Measurements from ENCODE around the gene MYL7. TPM values are rescaled to one million over a fixed set of nuclear protein-coding genes. Genes with fewer than 3 reads are reported as not detected.

MYL7 gene
- total and polyA plus RNA-seq, 2 experiments from 2014 or later = 4.8 TPM; not detected in 1

GRCh38 chr7:44151956-44152355 is 10.8 kb upstream of the MYL7 start:
- no peaks in the 10 kb centered on the region for H3K79me2 ChIP-seq (replicated peaks; ENCODE audit: insufficient read depth)
- Mint-ChIP-seq H3K27ac (no peak overlapping the region), H3K9me3 (no peaks in the 10 kb centered on the region), H3K4me1 (peaks cover 11% of the 10 kb centered on the region), H3K4me3 (no peak overlapping the region), H3K27me3 (ENCODE audit: insufficient read depth, low read depth, poor library complexity) (peaks cover 9% of the 10 kb centered on the region), H3K36me3 (ENCODE audit: low read depth) (no peaks in the 10 kb centered on the region)
- TF ChIP-seq ETS1 (IDR thresholded peaks at IDR 0.05) (no peak), REST (IDR thresholded peaks at IDR 0.05; ENCODE audit: unreplicated experiment) (no peak), EZH2 (IDR thresholded peaks at IDR 0.05; ENCODE audit: low read depth, unreplicated experiment) (no peak), ZNF114 (CRISPR knock-in tag; IDR thresholded peaks at IDR 0.05) (no peak), NANOG (IDR thresholded peaks at IDR 0.05; ENCODE audit: borderline replicate concordance) (no peak), ZNF331 (CRISPR knock-in tag; IDR thresholded peaks at IDR 0.05; ENCODE audit: low read depth) (no peak), CREB1 (CRISPR knock-in tag; IDR thresholded peaks at IDR 0.05; ENCODE audit: low read depth) (no peak), CTCF (conservative IDR thresholded peaks at IDR 0.05; ENCODE audit: low read depth in 2 of 2) (no peak), JUNB (IDR thresholded peaks at IDR 0.05; ENCODE audit: unreplicated experiment) (no peak), ZNF462 (CRISPR knock-in tag; IDR thresholded peaks at IDR 0.05) (no peak), STAT1 (IDR thresholded peaks at IDR 0.05; ENCODE audit: unreplicated experiment) (no peak), EZH2phosphoT487 (IDR thresholded peaks at IDR 0.05; ENCODE audit: unreplicated experiment) (no peak), POLR2AphosphoS5 (IDR thresholded peaks at IDR 0.05; ENCODE audit: low read depth) (no peak)
- DNase-seq (ENCODE audit: low spot score) (no peak), ATAC-seq (no peak)
- H3K36me3 ChIP-seq (ENCODE audit: insufficient read depth) = no peaks in the 10 kb centered on the region
- no peak overlapping the region for H3K27ac ChIP-seq (ENCODE audit: low read depth)
- no peak overlapping the region for H3K4me3 ChIP-seq
- H3K9me2 ChIP-seq (ENCODE audit: insufficient read depth) = no peaks in the 10 kb centered on the region
- no peak overlapping the region for H2AFZ ChIP-seq
- no peak overlapping the region for H3K4me2 ChIP-seq
- H3F3A ChIP-seq (replicated peaks; ENCODE audit: low read depth) = no peaks in the 10 kb centered on the region
- 0 out of 2 replicates have a peak, but pooled peaks cover 2% of the 10 kb centered on the region for H3K27me3 ChIP-seq (ENCODE audit: insufficient read depth)
- H3K4me1 ChIP-seq (ENCODE audit: insufficient read depth) = peaks cover 3% of the 10 kb centered on the region
- H4K20me1 ChIP-seq (replicated peaks; ENCODE audit: insufficient read depth) = no peaks in the 10 kb centered on the region
